Measurements from ENCODE around the gene EIF4E2.
A peak's percentile ranks its signal among the peaks of the same experiment; 100 is the strongest.

Gene EIF4E2

GRCh38 chr2:232598293-232598692 is 47.8 kb downstream of the EIF4E2 start:
- DNase-seq (ENCODE audit: low read depth): no peak

- no peak for DNase-seq (ENCODE audit: low read depth)
Measured at GRCh38 chr2:232600053-232600773, 49.7 kb downstream of the EIF4E2 start.

DNA sequence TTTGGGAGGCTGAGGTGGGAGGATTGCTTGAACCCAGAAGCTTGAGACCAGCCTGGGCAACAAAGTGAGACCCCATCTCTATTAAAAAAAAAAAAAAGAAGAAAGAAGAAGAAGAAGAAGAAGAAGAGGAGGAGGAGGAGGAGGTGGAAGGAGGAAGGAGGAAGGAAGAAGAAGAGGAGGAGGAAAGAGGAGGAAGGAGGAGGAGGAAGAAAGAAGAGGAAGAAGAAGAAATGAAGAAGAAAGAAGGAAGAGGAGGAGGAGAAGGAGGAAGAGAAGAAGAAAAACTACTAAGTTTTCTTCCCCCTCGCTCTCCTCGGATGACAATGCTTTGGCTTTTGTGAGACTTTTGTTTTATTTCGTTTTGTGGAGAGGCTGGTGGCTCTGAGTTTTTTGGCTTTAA is 52.8 kb downstream of the EIF4E2 start:
- DNase-seq (ENCODE audit: low read depth): no peak

GRCh38 chr2:232604535-232604934 is 54.0 kb downstream of the EIF4E2 start:
- DNase-seq (ENCODE audit: low read depth): peak; percentile 31

DNA sequence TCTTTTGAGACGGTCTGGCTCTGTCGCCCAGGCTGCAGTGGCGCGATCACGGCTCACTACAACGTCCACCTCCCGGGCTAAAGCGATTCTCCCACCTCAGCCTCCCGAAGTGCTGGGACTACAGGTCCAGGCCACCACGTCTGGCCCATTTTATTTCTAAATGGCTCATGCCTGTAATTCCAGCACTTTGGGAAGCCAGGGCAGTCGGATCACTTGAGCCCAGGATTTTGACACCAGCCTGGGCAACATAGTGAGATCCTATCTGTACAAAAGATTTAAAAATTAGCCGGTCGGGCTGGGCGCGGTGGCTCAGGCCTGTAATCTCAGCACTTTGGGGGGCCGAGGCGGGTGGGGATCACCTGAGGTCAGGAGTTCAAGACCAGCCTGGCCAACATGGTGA is 56.5 kb downstream of the EIF4E2 start:
- DNase-seq (ENCODE audit: low read depth): no peak

GRCh38 chr2:232609607-232610006 is 59.1 kb downstream of the EIF4E2 start:
- DNase-seq (ENCODE audit: low read depth): no peak

DNA sequence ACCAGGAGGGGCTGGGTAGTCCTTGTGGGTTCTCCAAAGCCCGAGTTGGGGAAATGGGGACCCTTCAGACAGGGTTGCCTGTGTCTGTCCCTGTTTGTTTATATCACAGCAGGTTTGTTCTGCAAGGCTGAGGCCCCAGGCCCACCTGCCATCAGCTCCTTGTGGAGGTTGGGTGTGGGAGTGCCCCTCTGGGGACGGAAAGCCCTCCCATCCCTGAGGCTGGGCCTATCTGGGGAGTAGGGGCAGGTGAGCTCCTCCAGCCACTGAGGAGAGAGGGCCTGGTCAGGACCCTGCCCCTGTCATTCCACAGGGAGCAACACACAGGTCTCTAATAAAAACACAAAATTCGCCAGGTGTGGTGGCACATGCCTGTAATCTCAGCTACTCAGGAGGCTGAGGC is 59.6 kb downstream of the EIF4E2 start:
- no peak for DNase-seq (ENCODE audit: low read depth)

DNA sequence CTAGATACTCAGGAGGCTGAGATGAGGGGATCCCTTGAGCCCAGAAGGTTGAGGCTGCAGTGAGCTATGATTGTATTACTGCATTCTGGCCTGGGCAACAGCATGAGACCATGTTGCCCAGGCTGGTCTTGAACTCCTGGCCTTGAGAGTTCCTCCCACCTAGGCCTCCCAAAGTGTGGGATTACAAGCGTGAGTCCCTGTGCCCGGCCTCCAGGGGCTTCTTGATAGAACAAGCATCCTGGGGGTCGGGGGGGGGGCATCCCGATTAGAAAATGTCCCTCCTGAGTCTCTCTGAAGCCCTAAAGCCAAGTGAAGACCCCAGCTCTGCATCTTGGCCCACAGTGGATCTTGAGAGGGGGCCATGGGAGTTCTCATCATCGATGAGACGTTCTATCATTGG is 60.6 kb downstream of the EIF4E2 start:
- no peak for DNase-seq (ENCODE audit: low read depth)

GRCh38 chr2:232611559-232612218 is 61.2 kb downstream of the EIF4E2 start:
- peak; percentile 36 for DNase-seq (ENCODE audit: low read depth)

DNA sequence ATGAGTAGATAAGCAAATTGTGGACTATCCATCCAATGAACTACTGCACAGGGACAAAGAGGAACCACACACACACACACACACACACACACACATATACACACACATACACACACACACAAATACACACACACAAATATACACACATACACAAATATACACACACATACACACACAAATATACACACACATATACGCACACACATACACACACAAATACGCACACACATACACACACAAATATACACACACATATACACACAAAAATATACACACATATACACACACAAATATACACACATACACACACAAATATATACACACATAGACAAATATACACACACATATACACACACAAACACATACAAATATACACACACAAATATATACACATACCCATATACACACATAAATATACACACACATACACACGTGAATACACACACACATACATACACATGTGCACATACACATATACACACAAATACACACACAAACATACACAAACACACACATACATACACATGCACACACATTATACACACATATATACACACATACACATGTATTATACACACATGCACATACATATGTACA is 63.1 kb downstream of the EIF4E2 start:
- no peak for DNase-seq (ENCODE audit: low read depth)

DNA sequence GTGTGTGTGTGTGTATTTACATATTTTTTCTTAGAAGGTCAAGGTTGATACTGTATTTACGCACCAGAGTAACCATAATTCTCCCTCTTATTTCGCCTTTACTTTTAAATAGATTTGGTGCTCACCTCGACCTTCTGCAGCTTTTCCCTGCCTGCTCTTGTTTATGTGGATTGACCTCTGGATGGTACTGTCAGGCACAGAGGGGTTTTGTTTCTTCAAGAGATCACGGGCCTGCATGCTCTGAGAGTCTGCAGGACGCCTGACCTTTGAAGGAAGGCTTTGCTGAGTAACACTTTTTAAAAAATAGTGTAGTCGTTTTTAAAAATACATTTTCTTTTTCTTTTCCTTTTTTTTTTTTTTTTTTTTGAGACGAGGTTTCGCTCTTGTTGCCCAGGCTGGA is 64.8 kb downstream of the EIF4E2 start:
- DNase-seq (ENCODE audit: low read depth): no peak

Data from CMK (cell line).